H1 (cell line): ENCODE data around the gene BBS2. TPM values are rescaled to one million over a fixed set of nuclear protein-coding genes. Genes with fewer than 3 reads are reported as not detected.

Experiments used
- CTCF ChIA-PET: fragments of 300-600 bp; sonication (Branson Sonifier 250); formaldehyde crosslinking; loops from one replicate; lab custom pipeline; 2021; ENCODE audit not compliant: partially characterized antibody; lab: Charles Lee
- POLR2A ChIA-PET: fragments of 300-600 bp; sonication (Branson Sonifier 250); formaldehyde crosslinking; loops from one replicate; lab custom pipeline; 2021; ENCODE audit warnings: inconsistent platforms; ENCODE audit not compliant: partially characterized antibody; lab: Charles Lee
- DNase-seq, 2 experiments: peaks; one replicate each; pipeline versions ENCODE4 v3.0.0 to v3.0.0-alpha.2; 2010 to 2022; ENCODE audit warnings: low spot score in 2 of 2, low read depth in 1 of 2, mixed read lengths in 1 of 2
- FAIRE-seq: peaks from 2 replicates; lab custom pipeline; 2011; peaks lifted over from hg19 to GRCh38; lab: Jason Lieb, UNC
- H2AFZ ChIP-seq: 2 replicates; pipeline ENCODE4 v1.8.1; 2012; ENCODE audit warnings: low read length, inconsistent platforms
- H2AK5ac ChIP-seq: 2 replicates; pipeline ENCODE4 v1.6.1; 2013; ENCODE audit warnings: low read depth, low read length
- H2BK120ac ChIP-seq: replicated peaks from 2 replicates; pipeline ENCODE3; 2013; ENCODE audit warnings: low read depth, low read length, inconsistent platforms
- H2BK12ac ChIP-seq: 2 replicates; pipeline ENCODE4 v1.6.1; 2013; ENCODE audit warnings: low read depth, low read length
- H2BK15ac ChIP-seq: 2 replicates; pipeline ENCODE4 v1.6.1; 2013; ENCODE audit warnings: low read length
- H2BK20ac ChIP-seq: 2 replicates; pipeline ENCODE4 v1.6.1; 2013; ENCODE audit warnings: low read length
- H2BK5ac ChIP-seq: 2 replicates; pipeline ENCODE4 v1.6.1; 2013; ENCODE audit warnings: low read depth, low read length
- H3K14ac ChIP-seq: 2 replicates; pipeline ENCODE4 v1.6.1; 2013; ENCODE audit warnings: inconsistent platforms; ENCODE audit not compliant: insufficient read length
- H3K18ac ChIP-seq: 2 replicates; pipeline ENCODE4 v1.6.1; 2013; ENCODE audit warnings: low read length; ENCODE audit errors: extremely low read depth
- H3K23ac ChIP-seq: 2 replicates; pipeline ENCODE4 v1.6.1; 2013; ENCODE audit warnings: inconsistent platforms; ENCODE audit not compliant: insufficient read length
- H3K23me2 ChIP-seq: 2 replicates; pipeline ENCODE4 v1.6.1; 2013; ENCODE audit warnings: low read depth, low read length
- H3K27ac ChIP-seq: 2 replicates; pipeline ENCODE4 v1.6.1; 2011; ENCODE audit warnings: low read depth, low read length, inconsistent platforms
- H3K27me3 ChIP-seq, 4 experiments: replicated peaks in 1 of 4; 1 replicate in 1 of 4; 2 replicates in 3 of 4; pipeline versions ENCODE4 v1.6.1 to v1.8.1; 2011 to 2013; ENCODE audit warnings: low read length in 3 of 4, mild to moderate bottlenecking in 3 of 4, inconsistent platforms in 2 of 4, mixed read lengths in 2 of 4, moderate library complexity in 1 of 4; ENCODE audit not compliant: control insufficient read depth in 3 of 4, insufficient read depth in 3 of 4; ENCODE audit errors: extremely low read depth in 1 of 4
- H3K36me3 ChIP-seq, 4 experiments: 2 replicates each; pipeline versions ENCODE4 v1.6.1 to v1.8.1; 2011 to 2013; ENCODE audit warnings: mild to moderate bottlenecking in 4 of 4, low read length in 3 of 4, moderate library complexity in 2 of 4, control low read depth in 1 of 4, inconsistent platforms in 1 of 4; ENCODE audit not compliant: insufficient read depth in 4 of 4, control insufficient read depth in 2 of 4
- H3K4ac ChIP-seq: replicated peaks from 2 replicates; pipeline ENCODE3; 2013; ENCODE audit warnings: low read length, low read depth, mixed read lengths, inconsistent platforms; ENCODE audit not compliant: insufficient read length
- H3K4me1 ChIP-seq, 4 experiments: replicated peaks in 1 of 4; 1 replicate in 1 of 4; 2 replicates in 3 of 4; pipeline versions ENCODE4 v1.6.1 to v1.8.1; 2011 to 2013; ENCODE audit warnings: low read length in 3 of 4, inconsistent platforms in 2 of 4, mixed read lengths in 1 of 4; ENCODE audit not compliant: insufficient read depth in 4 of 4, control insufficient read depth in 3 of 4
- H3K4me2 ChIP-seq, 2 experiments: 2 replicates each; pipeline versions ENCODE4 v1.6.1 to v1.8.1; 2011 to 2013; ENCODE audit warnings: low read depth in 2 of 2, low read length in 2 of 2, control low read depth in 1 of 2, inconsistent platforms in 1 of 2, mild to moderate bottlenecking in 1 of 2; ENCODE audit not compliant: insufficient read depth in 1 of 2
- H3K4me3 ChIP-seq, 4 experiments: fragments of 200-600, 300-600 bp in 1 of 4; sonication (generic), shearing (Covaris generic), sonication (Bioruptor Twin) in 1 of 4; 2 replicates each; pipeline versions ENCODE4 v1.5.1 to v1.8.1; 2011 to 2016; ENCODE audit warnings: low read length in 4 of 4, low read depth in 3 of 4, control low read depth in 2 of 4, inconsistent platforms in 2 of 4, mild to moderate bottlenecking in 2 of 4, mixed read lengths in 1 of 4, moderate library complexity in 1 of 4; ENCODE audit not compliant: insufficient read depth in 2 of 4; ENCODE audit errors: extremely low read depth in 1 of 4
- H3K56ac ChIP-seq: replicated peaks from 2 replicates; pipeline ENCODE3; 2013; ENCODE audit warnings: low read depth, mild to moderate bottlenecking, mixed read lengths, low read length, inconsistent platforms; ENCODE audit not compliant: insufficient read length
- H3K79me1 ChIP-seq: 2 replicates; pipeline ENCODE4 v1.6.1; 2013; ENCODE audit warnings: low read depth, low read length, control low read depth
- H3K79me2 ChIP-seq, 2 experiments: 2 replicates each; pipeline versions ENCODE4 v1.6.1 to v1.8.1; 2012 to 2013; ENCODE audit warnings: low read length in 2 of 2, mild to moderate bottlenecking in 2 of 2, inconsistent platforms in 1 of 2; ENCODE audit not compliant: insufficient read depth in 2 of 2, control insufficient read depth in 1 of 2
- H3K9ac ChIP-seq, 4 experiments: replicated peaks in 1 of 4; 1 replicate in 1 of 4; 2 replicates in 3 of 4; pipeline versions ENCODE4 v1.6.1 to v1.8.1; 2011 to 2013; ENCODE audit warnings: low read depth in 3 of 4, low read length in 3 of 4, control low read depth in 2 of 4, mild to moderate bottlenecking in 2 of 4, moderate library complexity in 2 of 4, inconsistent platforms in 1 of 4; ENCODE audit errors: extremely low read depth in 1 of 4
- H3K9me3 ChIP-seq, 2 experiments: 2 replicates each; pipeline versions ENCODE4 v1.6.1 to v1.8.1; 2012 to 2013; ENCODE audit warnings: mild to moderate bottlenecking in 2 of 2, moderate library complexity in 2 of 2, control low read depth in 1 of 2, inconsistent platforms in 1 of 2, low read depth in 1 of 2, low read length in 1 of 2, mixed read lengths in 1 of 2; ENCODE audit not compliant: insufficient read depth in 2 of 2
- H4K20me1 ChIP-seq, 2 experiments: replicated peaks in 1 of 2; 2 replicates each; pipeline versions ENCODE3 to v1.8.1; 2011 to 2013; ENCODE audit warnings: inconsistent platforms in 2 of 2, low read length in 2 of 2, mild to moderate bottlenecking in 1 of 2; ENCODE audit not compliant: insufficient read depth in 2 of 2, control insufficient read depth in 1 of 2
- H4K5ac ChIP-seq: 2 replicates; pipeline ENCODE4 v1.6.1; 2013; ENCODE audit warnings: low read length, low read depth, mixed read lengths, inconsistent platforms; ENCODE audit not compliant: insufficient read length
- H4K8ac ChIP-seq: 2 replicates; pipeline ENCODE4 v1.8.0; 2013; ENCODE audit warnings: mild to moderate bottlenecking, moderate library complexity, low read length, inconsistent platforms; ENCODE audit not compliant: insufficient read depth; ENCODE audit errors: extremely low read depth
- H4K91ac ChIP-seq: replicated peaks from 2 replicates; pipeline ENCODE3; 2013; ENCODE audit warnings: low read length, mixed read lengths, inconsistent platforms; ENCODE audit not compliant: insufficient read length
- ASH2L ChIP-seq: fragments of 200-600, 300-600 bp; sonication (generic); IDR thresholded peaks from one replicate; pipeline ENCODE4 v1.7.1; 2017; ENCODE audit warnings: low read length
- ATF2 ChIP-seq: IDR thresholded peaks from 2 replicates; pipeline ENCODE4 v1.6.1; 2012; ENCODE audit warnings: low read length, inconsistent platforms
- CBX8 ChIP-seq: fragments of 300-800, 300-1000 bp; sonication (generic); IDR thresholded peaks from 2 replicates; pipeline ENCODE4 v1.7.1; 2016; ENCODE audit warnings: low read depth, low read length, borderline replicate concordance
- CEBPB ChIP-seq: IDR thresholded peaks from 2 replicates; pipeline ENCODE4 v1.6.1; 2012; ENCODE audit warnings: low read depth, low read length
- FOSL1 ChIP-seq: IDR thresholded peaks from 2 replicates; pipeline ENCODE4 v1.6.1; 2011; ENCODE audit warnings: mild to moderate bottlenecking, low read depth, low read length, moderate library complexity; ENCODE audit not compliant: insufficient read depth
- KDM1A ChIP-seq: fragments of 200-600, 300-600 bp; sonication (generic); IDR thresholded peaks from 2 replicates; pipeline ENCODE4 v1.7.1; 2016; ENCODE audit warnings: mild to moderate bottlenecking, low read length, borderline replicate concordance
- KDM5A ChIP-seq: fragments of 200-600 bp; IDR thresholded peaks from 2 replicates; pipeline ENCODE4 v1.7.1; 2012; ENCODE audit warnings: mild to moderate bottlenecking, low read length, inconsistent platforms, mixed read lengths
- MAX ChIP-seq: IDR thresholded peaks from 2 replicates; pipeline ENCODE4 v1.6.1; 2012; ENCODE audit warnings: inconsistent platforms
- RNF2 ChIP-seq: fragments of 200-900, 300-1000 bp; sonication (generic); IDR thresholded peaks from 2 replicates; pipeline ENCODE4 v1.7.1; 2016; ENCODE audit warnings: borderline replicate concordance, low read depth, mild to moderate bottlenecking, antibody characterized with exemption, low read length; ENCODE audit not compliant: poor library complexity, severe bottlenecking; ENCODE audit errors: missing control alignments
- SAP30 ChIP-seq: fragments of 300-600 bp; sonication (generic); IDR thresholded peaks from 2 replicates; pipeline ENCODE4 v1.7.1; 2012; ENCODE audit warnings: low read length, moderate library complexity, mild to moderate bottlenecking, inconsistent platforms; ENCODE audit not compliant: insufficient read depth, insufficient replicate concordance
- SIRT6 ChIP-seq: IDR thresholded peaks from one replicate; pipeline ENCODE4 v1.7.1; 2012; ENCODE audit warnings: low read length, inconsistent platforms
- TBP ChIP-seq: IDR thresholded peaks from 2 replicates; pipeline ENCODE4 v1.6.1; 2011; ENCODE audit warnings: low read depth, low read length, improper control_type of control experiment
- TEAD4 ChIP-seq: IDR thresholded peaks from 2 replicates; pipeline ENCODE4 v1.6.1; 2012; ENCODE audit warnings: low read depth, low read length, inconsistent platforms, mixed read lengths
- WGBS, 2 experiments: shearing (Covaris generic) in 1 of 2; methylation state at CpG; one replicate each; pipeline versions ENCODE4 v1.1.6 to v1.1.7; 2013 to 2015; ENCODE audit warnings: low lambda C conversion rate in 2 of 2, mixed read lengths in 2 of 2, inconsistent platforms in 1 of 2, low coverage in 1 of 2, missing lambda C conversion rate in 1 of 2; ENCODE audit not compliant: insufficient replicate concordance in 2 of 2, insufficient coverage in 1 of 2, insufficient read length in 1 of 2; ENCODE audit errors: extremely low coverage in 1 of 2, missing lambda C conversion rate in 1 of 2; 5-methylcytosine and 5-hydroxymethylcytosine counted together
- polyA plus RNA-seq, 7 experiments: library from polyadenylated mRNA; depleted of rRNA in 3 of 7; stranded (reverse) in 5 of 7; unstranded in 2 of 7; fragments of >200 nt in 5 of 7; fragments of 200-250 nt in 2 of 7; gene quantifications; 1 replicate in 5 of 7; 2 replicates in 1 of 7; 4 replicates in 1 of 7; pipeline versions ENCODE4 v1.2.1 to v1.2.3, GENCODE V29; 2011 to 2013; ENCODE audit warnings: missing spikeins in 2 of 7, mixed read lengths in 2 of 7
- total RNA-seq: library from RNA; stranded (reverse); fragmentation: NEBNext Ultra II Directional; extraction: Animal tissue kit (Norgen Biotek cat#: 25700); gene quantifications from 2 replicates; pipeline ENCODE4 v1.2.1, GENCODE V29; 2021

Gene BBS2
- total and polyA plus RNA-seq, 2 of the 8 experiments (the other 6 are each of a cell fraction or from before 2014, with no cell fraction given) = 12.3 to 15.1 TPM

GRCh38 chr16:56493815-56494214 lies 26.0 kb downstream of the BBS2 start:
- ChIA-PET POLR2A (no interaction called here), CTCF (no interaction called here)
- no peak overlapping the region for H3K27ac ChIP-seq
- TF ChIP-seq CBX8 (no peak), MAX (no peak), TEAD4 (no peak), ASH2L (no peak), CEBPB (no peak), FOSL1 (no peak), SIRT6 (no peak), ATF2 (no peak), KDM1A (no peak), KDM5A (no peak), TBP (no peak), SAP30 (no peak), RNF2 (no peak)

More at GRCh38 chr16:56493815-56494214, 26.0 kb downstream of the BBS2 start:
- Histone ChIP-seq H3K27me3 (no peaks in the 10 kb centered on the region), H3K23me2 (no peaks in the 10 kb centered on the region), H4K8ac (no peak overlapping the region), H4K91ac (no peak overlapping the region), H2BK15ac (no peak overlapping the region), H3K14ac (no peak overlapping the region), H2BK20ac (no peak overlapping the region), H2AFZ (no peak overlapping the region), H3K4me3 (no peak overlapping the region), H4K5ac (no peak overlapping the region), H3K36me3 (no peaks in the 10 kb centered on the region), H3K56ac (no peak overlapping the region), H3K4me1 (no peaks in the 10 kb centered on the region), H3K79me2 (no peaks in the 10 kb centered on the region), H3K9ac (no peak overlapping the region), H2AK5ac (no peak overlapping the region), H3K9me3 (no peaks in the 10 kb centered on the region), H3K79me1 (no peaks in the 10 kb centered on the region), H2BK12ac (no peak overlapping the region), H3K4ac (no peak overlapping the region), H2BK5ac (no peak overlapping the region), H2BK120ac (no peak overlapping the region), H3K18ac (no peak overlapping the region), H4K20me1 (no peaks in the 10 kb centered on the region), H3K23ac (no peak overlapping the region), H3K4me2 (no peak overlapping the region)
- WGBS, 2 experiments = 80% methylated on average over 1 of the region's 1 CpG; no CpG with 5 or more reads in 1 of the 2 experiments
- DNase-seq (no peak), FAIRE-seq (no peak)
